K562 (cell line): ENCODE results near the gene CHRNB4. TPM values are rescaled to one million over a fixed set of nuclear protein-coding genes. Genes with fewer than 3 reads are reported as not detected.

Experiments
- ATAC-seq: fragments of 200-7000 bp; cut with Tn5 transposase; 3 replicates; pipeline ENCODE4 v1.9.1; 2020; ENCODE audit warnings: moderate library complexity
- BruUV-seq: library from RNA; stranded (reverse); fragments of 400-500 nt; replicated peaks from 2 replicates; lab custom pipeline; 2021; lab: Mats Ljungman, UMichigan
- CTCF ChIA-PET: fragments of 300-600 bp; formaldehyde crosslinking; extraction: SDS; loops from one replicate; lab custom pipeline; 2021; ENCODE audit warnings: low intra/inter-chr PET ratio; lab: Yijun Ruan, JAX
- POLR2A ChIA-PET: fragments of 300-600, 350-650 bp; sonication (Branson Sonifier 250); formaldehyde crosslinking; extraction: SDS; loops from one replicate; lab custom pipeline; 2021; ENCODE audit warnings: antibody characterized with exemption, inconsistent platforms; lab: Yijun Ruan, JAX
- DNase-seq, 4 experiments: peaks; one replicate each; pipeline versions ENCODE4 v3.0.0 to v3.0.0-alpha.2; 2011 to 2018; ENCODE audit warnings: low spot score in 3 of 4, mixed read lengths in 3 of 4; ENCODE audit errors: extremely low read depth in 1 of 4
- FAIRE-seq: peaks from 2 replicates; lab custom pipeline; 2011; peaks lifted over from hg19 to GRCh38; lab: Jason Lieb, UNC
- H2AFZ ChIP-seq: 2 replicates; pipeline ENCODE4 v1.6.0; 2011; ENCODE audit warnings: low read depth, low read length, control low read depth, inconsistent platforms
- H3K27ac ChIP-seq: fragments of 200-600 bp; 3 replicates; pipeline ENCODE4 v1.8.0; 2011; ENCODE audit warnings: low read depth, mild to moderate bottlenecking, control low read depth, inconsistent platforms, low read length, moderate library complexity, mixed read lengths; ENCODE audit errors: extremely low read depth
- H3K27me3 ChIP-seq, 2 experiments: fragments of 300-600 bp in 1 of 2; 2 replicates in 1 of 2; 3 replicates in 1 of 2; pipeline versions ENCODE4 v1.6.0 to v1.8.0; 2011; ENCODE audit warnings: inconsistent platforms in 2 of 2, low read length in 2 of 2, mild to moderate bottlenecking in 1 of 2, mixed read lengths in 1 of 2, moderate library complexity in 1 of 2; ENCODE audit not compliant: control insufficient read depth in 2 of 2, insufficient read depth in 2 of 2
- H3K36me3 ChIP-seq: fragments of 300-600 bp; 3 replicates; pipeline ENCODE4 v1.8.0; 2011; ENCODE audit warnings: mild to moderate bottlenecking, low read length, inconsistent platforms; ENCODE audit not compliant: control insufficient read depth, insufficient read depth
- H3K4me1 ChIP-seq, 2 experiments: fragments of 200-600 bp in 1 of 2; replicated peaks in 1 of 2; 2 replicates in 1 of 2; 3 replicates in 1 of 2; pipeline versions ENCODE4 v1.5.1 to v1.8.0; 2011; ENCODE audit warnings: inconsistent platforms in 2 of 2, low read length in 2 of 2, mild to moderate bottlenecking in 1 of 2, mixed read lengths in 1 of 2, moderate library complexity in 1 of 2; ENCODE audit not compliant: control insufficient read depth in 2 of 2, insufficient read depth in 2 of 2
- H3K4me2 ChIP-seq: 2 replicates; pipeline ENCODE4 v1.6.1; 2011; ENCODE audit warnings: low read length, control low read depth, inconsistent platforms, mixed read lengths; ENCODE audit not compliant: insufficient read depth
- H3K4me3 ChIP-seq: fragments of 200-600 bp; sonication (generic), shearing (Covaris generic); 2 replicates; pipeline ENCODE4 v1.5.1; 2016; ENCODE audit warnings: control low read depth, inconsistent platforms
- H3K79me2 ChIP-seq: fragments of 200-600 bp; 3 replicates; pipeline ENCODE4 v1.8.0; 2011; ENCODE audit warnings: low read length, inconsistent platforms; ENCODE audit not compliant: control insufficient read depth, insufficient read depth
- H3K9ac ChIP-seq, 2 experiments: 2 replicates each; pipeline versions ENCODE4 v1.6.0 to v1.6.1; 2011; ENCODE audit warnings: low read depth in 2 of 2, low read length in 2 of 2, control low read depth in 1 of 2, inconsistent platforms in 1 of 2, mild to moderate bottlenecking in 1 of 2, mixed read lengths in 1 of 2; ENCODE audit not compliant: insufficient read depth in 1 of 2
- H3K9me1 ChIP-seq: one replicate; pipeline ENCODE4 v1.6.0; 2011; ENCODE audit warnings: inconsistent platforms, mild to moderate bottlenecking, low read length, moderate library complexity; ENCODE audit not compliant: control insufficient read depth, insufficient read depth
- H3K9me3 ChIP-seq: replicated peaks from 2 replicates; pipeline ENCODE4 v1.5.1; 2011; ENCODE audit warnings: low read depth, low read length, inconsistent platforms; ENCODE audit not compliant: control insufficient read depth, insufficient read depth
- H4K20me1 ChIP-seq: replicated peaks from 2 replicates; pipeline ENCODE4 v1.6.1; 2011; ENCODE audit warnings: low read length, inconsistent platforms, mixed read lengths; ENCODE audit not compliant: control insufficient read depth, insufficient read depth
- SPI1 ChIP-seq: IDR thresholded peaks from 2 replicates; pipeline ENCODE4 v1.6.1; 2011; ENCODE audit warnings: low read depth, low read length, control low read depth, borderline replicate concordance
- ZKSCAN1 ChIP-seq: fragments of 150-350 bp; IDR thresholded peaks from 2 replicates; pipeline ENCODE4 v1.6.1; 2016; ENCODE audit warnings: low read depth, low read length
- ZNF134 ChIP-seq: fragments of 250-450 bp; sonication (Bioruptor Pico); conservative IDR thresholded peaks from 2 replicates; pipeline ENCODE4 v1.4.0; 2020
- WGBS: fragments of 100-300 bp; shearing (Covaris generic); methylation state at CpG from one replicate; pipeline ENCODE4 v1.1.6; 2016; ENCODE audit warnings: low coverage, mixed read lengths; ENCODE audit not compliant: insufficient coverage; ENCODE audit errors: missing lambda C conversion rate; 5-methylcytosine and 5-hydroxymethylcytosine counted together
- in situ Hi-C: fragments of 300-500 bp; cut with MboI; formaldehyde crosslinking; loops from 4 replicates; pipeline ENCODE4 v1.15.0; 2018; ENCODE audit warnings: inconsistent platforms, mixed read lengths
- intact Hi-C: fragments of 100-400 bp; cut with micrococcal nuclease; formaldehyde crosslinking; loops from 2 replicates; pipeline ENCODE4 v1.14.2; 2022
- polyA plus RNA-seq, 8 experiments: library from polyadenylated mRNA; depleted of rRNA in 4 of 8; stranded (reverse) in 5 of 8; unstranded in 3 of 8; fragments of >200 nt; fragmentation: Nextera tagmentation in 2 of 8; fragmentation: Illumina TruSeq in 1 of 8; extraction: Ambion mirVana in 2 of 8; extraction: Trizol in 1 of 8; gene quantifications; 2 replicates each; pipeline versions ENCODE4 v1.2.1 to v1.2.3, GENCODE V29; 2011 to 2014; ENCODE audit warnings: inconsistent platforms in 1 of 8, missing spikeins in 1 of 8
- total RNA-seq, 7 experiments: library from RNA; depleted of rRNA in 6 of 7; stranded (reverse); fragments of >200 nt in 6 of 7; fragmentation: Illumina TruSeq in 2 of 7; extraction: Trizol in 2 of 7; gene quantifications; 2 replicates each; pipeline versions ENCODE4 v1.2.1 to v1.2.3, GENCODE V29; 2011 to 2021; ENCODE audit warnings: low replicate concordance in 1 of 7

Gene CHRNB4
- total and polyA plus RNA-seq, 9 of the 15 experiments (the other 6 are each of a cell fraction or from before 2014, with no cell fraction given): 0.08 to 0.18 TPM; not detected in 7

GRCh38 chr15:78624651-78625590, 16.1 kb downstream of the CHRNB4 start:
- H3K4me3 ChIP-seq: no peak overlapping the region
- no peak overlapping the region for H3K4me2 ChIP-seq
- intact Hi-C loops: no loop called here
- peaks cover 5% of the 10 kb centered on the region; the same call in 1 of the 2 replicates for H4K20me1 ChIP-seq
- no peak overlapping the region for H2AFZ ChIP-seq
- no peak overlapping the region for H3K27ac ChIP-seq
- under 1% methylated on average over 14 of the region's 17 CpGs for WGBS
- in situ Hi-C loops: no loop called here
- H3K9me1 ChIP-seq: no peaks in the 10 kb centered on the region
- ATAC-seq: no peak
- H3K79me2 ChIP-seq: no peaks in the 10 kb centered on the region
- DNase-seq: no peak
- ChIA-PET POLR2A (interaction anchor here (1.0 to 1.1 kb wide), 2 partner anchors 9 to 33 kb away, joined by 3 read pairs; no protein-coding TSS in a partner anchor), CTCF (no interaction called here)
- FAIRE-seq: no peak
- no peak overlapping the region for H3K9ac ChIP-seq
- peaks cover 0 to 9% of the 10 kb centered on the region in 2 experiments; a peak in 1 of 5 replicates for H3K4me1 ChIP-seq
- H3K36me3 ChIP-seq: no peaks in the 10 kb centered on the region
- TF ChIP-seq ZNF134 (CRISPR knock-in tag): no peak
- 0 out of 2 replicates have a peak, but pooled peaks have one; percentile 25 for TF ChIP-seq ZKSCAN1
- peak; percentile 11; the same call in 1 of the 2 replicates for TF ChIP-seq SPI1
- no TSS peak for BruUV-seq
- peaks cover 47 to 76% of the 10 kb centered on the region in 2 experiments for H3K27me3 ChIP-seq
- no peaks in the 10 kb centered on the region for H3K9me3 ChIP-seq
